CD4-positive, alpha-beta T cell (primary cell): Measurements from ENCODE around the gene APOBEC3A. TPM values are rescaled to one million over a fixed set of nuclear protein-coding genes. Genes with fewer than 3 reads are reported as not detected.
A peak's percentile ranks its signal among the peaks of the same experiment; 100 is the strongest.

Source experiments
- ATAC-seq: fragments of 200-7000 bp; cut with Tn5 transposase; one replicate; pipeline ENCODE4 v1.10.0; 2022; ENCODE audit warnings: mild to moderate bottlenecking; ENCODE audit not compliant: poor library complexity
- CTCF ChIA-PET: fragments of 350-600 bp; sonication (Branson Sonifier 250); formaldehyde crosslinking; loops from one replicate; lab custom pipeline; 2021; ENCODE audit warnings: antibody characterized with exemption, inconsistent platforms; lab: Charles Lee
- POLR2A ChIA-PET: fragments of 350-600 bp; sonication (Branson Sonifier 250); formaldehyde crosslinking; loops from one replicate; lab custom pipeline; 2021; ENCODE audit warnings: antibody characterized with exemption, inconsistent platforms; lab: Charles Lee
- DNase-seq, 14 experiments: peaks; one replicate each; pipeline ENCODE4 v3.0.0-alpha.2; 2013 to 2020; ENCODE audit warnings: mixed read lengths in 2 of 14
- H3K27ac ChIP-seq, 2 donors: one replicate each; pipeline versions ENCODE4 v1.5.1 to v1.7.0; 2013; ENCODE audit warnings: low read length in 2 of 2, low read depth in 1 of 2, mild to moderate bottlenecking in 1 of 2
- H3K27me3 ChIP-seq, 2 experiments: 1 replicate in 1 of 2; 2 replicates in 1 of 2; pipeline versions ENCODE4 v1.6.1 to v1.7.0; 2013; ENCODE audit warnings: low read length in 2 of 2, control low read depth in 1 of 2, mild to moderate bottlenecking in 1 of 2, moderate library complexity in 1 of 2; ENCODE audit not compliant: insufficient read depth in 2 of 2, control insufficient read depth in 1 of 2
- H3K36me3 ChIP-seq: one replicate; pipeline ENCODE4 v1.6.1; 2013; ENCODE audit warnings: low read length, control low read depth; ENCODE audit not compliant: insufficient read depth
- H3K4me1 ChIP-seq: one replicate; pipeline ENCODE4 v1.6.1; 2013; ENCODE audit warnings: low read length, control low read depth; ENCODE audit not compliant: insufficient read depth
- H3K4me3 ChIP-seq: one replicate; pipeline ENCODE4 v1.5.1; 2013; ENCODE audit warnings: mild to moderate bottlenecking, low read length, moderate library complexity
- H3K9me3 ChIP-seq, 2 experiments: 1 replicate in 1 of 2; 2 replicates in 1 of 2; pipeline versions ENCODE4 v1.6.1 to v1.7.0; 2013; ENCODE audit warnings: low read length in 2 of 2, mild to moderate bottlenecking in 2 of 2, control low read depth in 1 of 2, moderate library complexity in 1 of 2; ENCODE audit not compliant: control insufficient read depth in 1 of 2, insufficient read depth in 1 of 2
- H3K27ac Mint-ChIP-seq: one replicate; pipeline ENCODE4 v1.8.0; 2020; ENCODE audit warnings: mixed read lengths
- H3K27me3 Mint-ChIP-seq: one replicate; pipeline ENCODE4 v1.8.0; 2021; ENCODE audit warnings: mixed read lengths
- H3K36me3 Mint-ChIP-seq: one replicate; pipeline ENCODE4 v1.8.0; 2021; ENCODE audit warnings: low read depth, mixed read lengths
- H3K4me1 Mint-ChIP-seq: one replicate; pipeline ENCODE4 v1.8.0; 2021; ENCODE audit warnings: low read depth, mixed read lengths
- H3K4me3 Mint-ChIP-seq: one replicate; pipeline ENCODE4 v1.8.0; 2020; ENCODE audit warnings: mild to moderate bottlenecking, mixed read lengths
- H3K9me3 Mint-ChIP-seq: one replicate; pipeline ENCODE4 v1.8.0; 2020; ENCODE audit warnings: mixed read lengths
- intact Hi-C, 2 experiments: fragments of 100-400 bp; cut with DNase I in 1 of 2; cut with micrococcal nuclease in 1 of 2; formaldehyde crosslinking; loops; one replicate each; pipeline versions ENCODE4 v1.15.1 to v1.9.0; 2023 to 2025; cut with DNase I, micrococcal nuclease
- polyA plus RNA-seq, 2 donors: library from polyadenylated mRNA; unstranded; fragments of 120-200 nt; gene quantifications; one replicate each; pipeline ENCODE4 v1.2.1, GENCODE V29; 2013
- total RNA-seq, 174 experiments: library from RNA in 2 of 174; stranded (reverse) in 2 of 174; gene quantifications; one replicate each; pipeline ENCODE4 v1.2.3 and lab custom pipeline; 2021 to 2026
- TF ChIP-seq, protein P1 (sequence below): fragments of 200-600 bp; IDR thresholded peaks from one replicate; pipeline ENCODE4 v1.8.0; 2022; ENCODE audit warnings: antibody characterized with exemption, mild to moderate bottlenecking

Gene APOBEC3A
- total RNA-seq (1 to 10 TPM in 1 of 2 experiments, under 1 TPM in 1; 0.74 to 1.6 TPM), total RNA-seq (lab: John Stamatoyannopoulos, UW) (0 to 7.4 (median 0.08) reads per million in 172 experiments)
- 11.6 TPM for polyA plus RNA-seq (2013, experiment 1 of 2)
- polyA plus RNA-seq (2013, experiment 2 of 2): 20.1 TPM

DNA sequence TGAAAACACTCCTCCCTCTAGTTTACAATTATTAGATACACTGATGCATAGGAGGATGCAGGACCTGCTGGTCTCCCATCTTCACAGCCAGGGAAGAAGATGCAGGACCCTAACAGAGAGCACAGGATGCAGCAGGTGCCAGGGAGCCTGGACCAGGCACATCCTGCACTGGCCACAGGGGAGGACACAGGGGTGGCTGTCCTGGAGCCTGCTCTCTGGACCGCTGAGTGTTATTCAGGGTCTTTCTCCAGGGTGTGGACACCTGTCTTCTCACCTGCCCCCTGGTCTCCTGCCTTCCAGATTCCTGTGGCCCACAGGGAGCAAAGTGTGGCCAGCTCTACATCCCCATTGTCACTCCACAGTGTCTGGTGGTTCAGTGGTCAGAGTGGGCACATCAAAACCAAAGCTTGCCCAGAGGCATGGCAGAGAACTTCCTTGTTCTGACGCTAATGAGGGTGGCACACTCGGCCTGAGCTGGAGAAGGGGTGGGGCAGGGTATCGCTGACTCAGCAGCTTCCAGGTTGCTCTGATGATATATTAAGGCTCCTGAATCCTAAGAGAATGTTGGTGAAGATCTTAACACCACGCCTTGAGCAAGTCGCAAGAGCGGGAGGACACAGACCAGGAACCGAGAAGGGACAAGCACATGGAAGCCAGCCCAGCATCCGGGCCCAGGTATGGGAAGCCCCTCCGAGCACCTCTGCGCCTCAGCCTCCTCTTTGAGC, at the start of gene APOBEC3A:
Gene APOBEC3A, plus strand, starts transcription at position 564 of the 725 bp plus-strand sequence. Its CDS starts 83 bp downstream, at position 647.
- POLR2A ChIA-PET: no interaction called here
- Histone ChIP-seq H3K27ac (no peak within 1 kb of the TSS), H3K4me1 (peaks cover 29% of the 10 kb centered on the region), H3K36me3 (no peaks in the 10 kb centered on the region), H3K9me3 (no peaks in the 10 kb centered on the region), H3K27me3 (no peaks in the 10 kb centered on the region), H3K4me3 (no peak within 1 kb of the TSS)
- TF ChIP-seq, protein P1, sequence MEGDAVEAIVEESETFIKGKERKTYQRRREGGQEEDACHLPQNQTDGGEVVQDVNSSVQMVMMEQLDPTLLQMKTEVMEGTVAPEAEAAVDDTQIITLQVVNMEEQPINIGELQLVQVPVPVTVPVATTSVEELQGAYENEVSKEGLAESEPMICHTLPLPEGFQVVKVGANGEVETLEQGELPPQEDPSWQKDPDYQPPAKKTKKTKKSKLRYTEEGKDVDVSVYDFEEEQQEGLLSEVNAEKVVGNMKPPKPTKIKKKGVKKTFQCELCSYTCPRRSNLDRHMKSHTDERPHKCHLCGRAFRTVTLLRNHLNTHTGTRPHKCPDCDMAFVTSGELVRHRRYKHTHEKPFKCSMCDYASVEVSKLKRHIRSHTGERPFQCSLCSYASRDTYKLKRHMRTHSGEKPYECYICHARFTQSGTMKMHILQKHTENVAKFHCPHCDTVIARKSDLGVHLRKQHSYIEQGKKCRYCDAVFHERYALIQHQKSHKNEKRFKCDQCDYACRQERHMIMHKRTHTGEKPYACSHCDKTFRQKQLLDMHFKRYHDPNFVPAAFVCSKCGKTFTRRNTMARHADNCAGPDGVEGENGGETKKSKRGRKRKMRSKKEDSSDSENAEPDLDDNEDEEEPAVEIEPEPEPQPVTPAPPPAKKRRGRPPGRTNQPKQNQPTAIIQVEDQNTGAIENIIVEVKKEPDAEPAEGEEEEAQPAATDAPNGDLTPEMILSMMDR: no peak
- peak in 2 of 14 experiments; percentile 57 to 65 for DNase-seq
- Mint-ChIP-seq H3K4me3 (no peak within 1 kb of the TSS), H3K27ac (no peak within 1 kb of the TSS), H3K9me3 (no peaks in the 10 kb centered on the region), H3K27me3 (no peaks in the 10 kb centered on the region), H3K4me1 (no peaks in the 10 kb centered on the region), H3K36me3 (no peaks in the 10 kb centered on the region)
- CTCF ChIA-PET: interaction anchor here (0.6 kb wide), 1 partner anchor 42 kb away, joined by 3 read pairs; no protein-coding TSS in a partner anchor
- no peak for ATAC-seq
- intact Hi-C loops: no loop called here

DNA sequence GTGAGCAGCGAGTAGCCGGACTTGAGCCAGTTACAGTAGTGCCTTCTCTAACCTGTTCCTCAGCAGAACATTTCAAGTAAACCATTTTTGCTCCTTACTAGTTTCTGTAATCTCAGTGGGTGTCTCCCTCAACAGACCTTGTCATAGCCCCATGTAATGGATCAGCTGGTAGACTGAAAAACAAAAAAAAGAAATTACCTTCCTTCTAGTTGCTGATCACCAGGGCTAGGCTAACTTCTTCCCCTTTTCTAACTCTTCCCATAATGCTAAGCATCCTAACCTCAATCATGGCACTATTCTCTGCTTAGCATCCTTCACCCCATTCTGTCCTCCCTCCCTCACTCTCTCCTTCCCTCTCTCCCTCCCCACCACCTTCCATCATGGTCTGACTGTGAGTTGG, 49.6 kb upstream of the APOBEC3A start:
- Histone ChIP-seq H3K27me3 (peaks cover 0 to 5% of the 10 kb centered on the region in 2 experiments), H3K4me3 (no peak overlapping the region), H3K4me1 (no peaks in the 10 kb centered on the region), H3K27ac (no peak overlapping the region), H3K36me3 (no peaks in the 10 kb centered on the region), H3K9me3 (no peaks in the 10 kb centered on the region)
- Mint-ChIP-seq H3K36me3 (no peaks in the 10 kb centered on the region), H3K27ac (no peak overlapping the region), H3K4me3 (no peak overlapping the region), H3K27me3 (peaks cover 34% of the 10 kb centered on the region), H3K9me3 (peaks cover 3% of the 10 kb centered on the region), H3K4me1 (no peaks in the 10 kb centered on the region)
- ATAC-seq: no peak
- CTCF ChIA-PET: interaction anchor here (1.4 kb wide), 1 partner anchor 12 kb away, joined by 3 read pairs; no protein-coding TSS in a partner anchor
- POLR2A ChIA-PET: no interaction called here
- DNase-seq: no peak
- TF ChIP-seq, protein P1: no peak
- intact Hi-C loops: no loop called here

DNA sequence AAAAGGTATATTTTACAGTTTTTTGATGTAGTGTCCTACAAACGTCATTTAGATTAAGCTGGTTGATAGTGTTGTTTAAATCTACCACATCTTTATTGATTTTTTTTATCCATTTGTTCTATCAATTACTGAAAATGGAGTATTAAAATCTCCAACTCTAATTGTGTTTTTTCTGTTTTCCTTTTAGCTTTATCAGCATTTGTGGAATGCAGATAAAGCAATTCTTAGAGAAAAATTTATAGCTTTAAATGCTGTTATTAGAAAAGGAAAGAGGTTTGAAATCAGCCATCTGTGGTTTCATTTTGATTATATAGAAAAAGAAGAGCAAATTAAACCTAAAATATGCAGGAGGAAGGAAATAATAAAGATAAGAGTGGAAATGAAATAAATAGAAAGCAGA, 46.0 kb upstream of the APOBEC3A start:
- TF ChIP-seq, protein P1: no peak
- H3K4me3 Mint-ChIP-seq: no peak overlapping the region
- no peak overlapping the region for H3K4me3 ChIP-seq
- intact Hi-C loops: no loop called here
- H3K27ac Mint-ChIP-seq: no peak overlapping the region
- ChIA-PET CTCF (no interaction called here), POLR2A (no interaction called here)
- no peaks in the 10 kb centered on the region for H3K36me3 Mint-ChIP-seq
- H3K4me1 ChIP-seq: no peaks in the 10 kb centered on the region
- no peaks in the 10 kb centered on the region for H3K4me1 Mint-ChIP-seq
- peaks cover 42% of the 10 kb centered on the region for H3K27me3 Mint-ChIP-seq
- no peaks in the 10 kb centered on the region for H3K36me3 ChIP-seq
- no peak overlapping the region for H3K27ac ChIP-seq
- peaks cover 3% of the 10 kb centered on the region for H3K9me3 Mint-ChIP-seq
- ATAC-seq (no peak), DNase-seq (no peak)
- peaks cover 0 to 5% of the 10 kb centered on the region in 2 experiments for H3K27me3 ChIP-seq
- H3K9me3 ChIP-seq: no peaks in the 10 kb centered on the region
